GM21529 (cell line): Measurements from ENCODE around the gene MAU2.
"Not testable (repeated sequence)": the region's sequence is repeated elsewhere in the genome, so short reads cannot be mapped to it uniquely, and the experiment has no call there.

Source experiments
- ATAC-seq: cut with Tn5 transposase; IDR thresholded peaks from one replicate; pipeline ENCODE4 v1.9.1; 2021; ENCODE audit not compliant: unreplicated experiment

MAU2 gene

DNA sequence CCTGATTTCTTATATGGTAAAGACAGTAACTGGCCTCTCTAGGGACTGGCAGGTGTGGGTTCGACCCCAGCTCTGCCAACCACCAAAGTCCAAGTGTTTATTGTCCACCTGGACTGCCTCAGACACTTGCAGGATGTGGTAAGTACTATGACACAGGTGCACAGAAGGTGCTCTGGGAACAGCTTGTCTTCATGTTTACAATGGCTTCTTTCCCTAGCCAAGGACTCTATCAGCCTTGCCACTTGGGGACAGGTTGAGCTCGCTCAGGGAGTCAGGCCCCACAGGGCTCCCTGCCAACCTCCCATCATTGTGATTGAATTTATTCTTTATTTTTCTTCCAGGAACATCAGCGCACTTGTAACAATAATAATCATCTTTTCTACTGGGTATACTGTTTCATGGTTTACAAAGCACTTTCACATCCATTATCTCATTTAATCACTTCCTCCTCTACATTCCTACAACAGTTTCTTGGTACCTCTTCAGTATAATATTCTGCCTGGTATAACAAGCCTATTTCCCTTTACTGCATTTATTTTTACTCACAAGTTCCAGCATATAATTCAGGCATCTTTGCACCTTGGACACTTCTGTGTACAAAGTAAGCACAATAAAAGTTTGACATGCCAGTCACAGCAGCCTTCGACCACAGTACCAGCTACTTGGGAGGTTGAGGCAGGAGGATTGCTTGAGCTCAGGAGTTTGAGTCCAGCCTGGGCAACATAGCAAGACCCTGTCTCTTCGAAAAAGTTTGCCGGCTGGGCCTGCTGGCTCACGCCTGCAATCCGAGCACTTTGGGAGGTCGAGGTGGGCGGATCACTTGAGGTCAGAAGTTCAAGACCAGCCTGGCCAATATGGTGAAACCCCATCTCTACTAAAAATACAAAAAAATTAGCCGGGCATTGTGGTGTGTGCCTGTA lies 60.6 kb downstream of the MAU2 start:
- ATAC-seq: no peak

DNA sequence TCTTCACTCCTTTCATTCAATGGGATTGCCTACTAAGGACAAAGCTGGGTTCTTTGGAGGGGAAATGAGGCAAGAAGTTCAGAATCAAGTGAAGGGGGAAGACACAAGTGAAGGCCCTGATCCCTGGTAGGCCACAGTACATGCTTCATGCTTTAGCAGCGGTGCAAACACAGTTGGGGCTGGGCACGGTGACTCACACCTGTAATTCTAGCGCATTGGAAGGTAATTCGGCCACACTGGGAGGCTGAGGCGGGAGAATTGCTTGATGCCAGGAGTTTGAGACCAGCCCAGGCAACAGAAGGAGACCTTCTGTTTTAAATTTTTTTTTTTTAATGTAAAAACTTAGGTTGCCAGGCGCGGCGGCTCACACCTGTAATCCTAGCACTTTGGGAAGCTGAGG lies 61.5 kb downstream of the MAU2 start:
- ATAC-seq: no peak

DNA sequence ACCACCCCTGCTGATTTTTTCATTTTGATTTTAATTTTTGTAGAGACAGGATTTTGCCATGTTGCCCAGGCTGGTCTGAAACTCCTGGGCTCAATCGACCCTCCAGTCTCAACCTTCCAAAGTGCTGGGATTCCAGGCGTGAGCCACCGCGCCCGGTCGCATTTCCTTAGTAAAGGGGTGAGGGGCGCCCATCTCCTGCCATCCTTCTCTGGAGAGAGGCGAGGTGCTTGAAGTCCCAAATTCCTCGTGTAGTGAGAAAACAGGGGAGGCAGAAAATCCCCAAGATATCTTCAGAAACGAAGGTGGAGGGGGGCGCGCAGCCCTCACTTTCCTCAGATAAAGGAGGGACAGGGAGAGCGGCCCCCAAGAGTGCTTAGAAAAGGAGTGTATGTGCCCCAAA lies 63.9 kb downstream of the MAU2 start:
- no peak for ATAC-seq

DNA sequence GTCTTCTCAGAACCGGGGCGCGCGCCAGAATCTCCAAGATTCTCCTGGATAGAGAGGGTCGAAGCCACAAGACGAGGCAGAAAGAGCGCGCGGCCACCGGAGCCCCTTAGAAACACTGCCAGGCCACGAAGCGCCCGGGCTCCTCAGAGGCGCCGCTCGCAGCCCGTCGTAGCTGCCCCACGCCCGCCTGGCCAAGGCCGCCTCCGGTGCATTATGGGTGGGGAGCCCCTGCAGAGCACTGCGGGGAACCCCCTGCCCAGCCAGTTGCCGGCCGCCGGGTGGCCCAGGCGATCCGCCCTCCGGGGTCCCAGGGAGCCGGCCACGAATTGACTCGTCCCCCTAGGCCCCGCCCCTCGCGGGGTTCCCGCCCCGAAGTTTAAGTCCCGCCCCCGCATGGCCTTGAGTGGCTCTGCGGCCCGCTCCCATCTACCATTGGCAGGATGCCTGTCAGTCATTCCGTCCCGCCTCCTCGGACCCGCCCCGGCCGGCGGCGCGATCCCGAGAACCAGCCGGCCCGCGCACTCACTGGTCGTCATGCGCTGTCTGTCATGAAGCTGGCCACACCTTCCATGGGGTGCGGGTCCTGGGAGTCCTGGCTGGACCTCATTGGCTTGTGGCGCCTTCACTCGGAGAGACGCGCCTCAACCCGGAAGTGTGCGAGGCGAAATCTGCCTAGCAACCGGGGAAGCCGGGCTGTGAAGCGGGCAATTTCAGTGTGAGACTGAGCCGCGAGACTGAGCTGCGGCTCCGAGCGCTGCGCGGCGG lies 64.7 kb downstream of the MAU2 start:
- peak; percentile 90 for ATAC-seq

DNA sequence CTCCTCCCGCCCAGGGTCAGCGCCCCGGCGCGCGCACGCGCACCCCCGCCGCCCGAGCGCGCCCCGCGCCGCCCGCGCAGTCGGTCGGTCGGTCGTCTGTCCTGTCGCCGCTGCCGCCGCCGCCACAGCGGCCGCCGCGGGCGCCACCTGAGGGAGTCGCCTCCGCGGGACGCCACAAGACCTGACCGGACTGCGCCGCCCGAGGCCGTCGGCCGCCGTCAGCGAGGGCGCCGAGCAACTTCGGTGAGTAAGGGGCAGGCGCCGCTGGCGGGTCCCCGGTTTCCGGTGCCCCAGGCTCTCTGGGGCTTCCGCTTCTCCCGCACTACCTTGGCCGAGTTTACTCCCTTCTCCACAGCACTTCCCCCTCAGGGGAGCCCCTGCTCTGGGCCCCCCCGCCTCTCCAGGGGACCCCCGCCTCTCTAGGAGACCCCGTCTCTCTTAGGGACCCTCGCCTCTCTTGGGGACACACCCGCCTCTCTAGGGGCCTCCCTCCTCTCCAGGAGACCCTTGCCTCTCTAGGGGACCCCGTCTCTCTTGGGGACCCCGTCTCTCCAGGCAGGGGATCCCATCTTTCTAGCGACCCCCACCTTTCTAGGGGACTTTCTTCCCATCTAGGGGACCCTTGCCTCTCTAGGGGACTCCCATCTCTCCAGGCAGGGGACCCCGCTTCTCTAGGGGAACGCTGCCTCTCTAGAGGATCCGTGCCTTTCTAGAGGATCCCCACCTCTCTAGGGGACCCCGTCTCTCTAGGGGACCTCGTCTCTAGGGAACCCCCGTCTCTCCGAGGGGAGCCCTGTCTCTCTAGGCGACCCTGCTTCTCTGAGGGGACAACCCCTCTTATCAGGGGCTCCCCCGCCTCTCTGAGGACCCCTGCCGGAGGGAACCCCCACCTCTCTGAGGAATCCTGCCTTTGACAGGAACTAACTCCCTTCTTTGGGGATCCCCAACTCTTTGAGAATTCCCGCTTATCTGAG lies 65.6 kb downstream of the MAU2 start:
- ATAC-seq: peak; percentile 13

DNA sequence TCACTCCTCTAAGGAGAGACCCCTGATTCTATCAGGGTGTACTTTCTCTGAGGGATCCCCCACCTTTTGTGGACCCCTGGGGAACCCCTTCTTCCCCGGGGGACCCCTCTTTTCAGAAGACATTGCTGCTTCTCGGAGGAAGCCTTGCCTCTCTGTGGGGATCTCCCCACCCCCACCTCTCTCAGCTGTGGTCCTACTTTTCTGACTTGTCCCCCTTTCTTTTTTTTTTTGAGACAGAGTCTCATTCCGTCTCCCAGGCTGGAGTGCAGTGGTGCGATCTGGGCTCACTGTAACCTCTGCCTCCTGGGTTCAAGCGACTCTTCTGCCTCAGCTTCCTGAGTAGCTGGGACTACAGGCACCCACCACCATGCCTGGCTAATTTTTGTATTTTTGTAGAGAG lies 66.5 kb downstream of the MAU2 start:
- ATAC-seq: no peak

DNA sequence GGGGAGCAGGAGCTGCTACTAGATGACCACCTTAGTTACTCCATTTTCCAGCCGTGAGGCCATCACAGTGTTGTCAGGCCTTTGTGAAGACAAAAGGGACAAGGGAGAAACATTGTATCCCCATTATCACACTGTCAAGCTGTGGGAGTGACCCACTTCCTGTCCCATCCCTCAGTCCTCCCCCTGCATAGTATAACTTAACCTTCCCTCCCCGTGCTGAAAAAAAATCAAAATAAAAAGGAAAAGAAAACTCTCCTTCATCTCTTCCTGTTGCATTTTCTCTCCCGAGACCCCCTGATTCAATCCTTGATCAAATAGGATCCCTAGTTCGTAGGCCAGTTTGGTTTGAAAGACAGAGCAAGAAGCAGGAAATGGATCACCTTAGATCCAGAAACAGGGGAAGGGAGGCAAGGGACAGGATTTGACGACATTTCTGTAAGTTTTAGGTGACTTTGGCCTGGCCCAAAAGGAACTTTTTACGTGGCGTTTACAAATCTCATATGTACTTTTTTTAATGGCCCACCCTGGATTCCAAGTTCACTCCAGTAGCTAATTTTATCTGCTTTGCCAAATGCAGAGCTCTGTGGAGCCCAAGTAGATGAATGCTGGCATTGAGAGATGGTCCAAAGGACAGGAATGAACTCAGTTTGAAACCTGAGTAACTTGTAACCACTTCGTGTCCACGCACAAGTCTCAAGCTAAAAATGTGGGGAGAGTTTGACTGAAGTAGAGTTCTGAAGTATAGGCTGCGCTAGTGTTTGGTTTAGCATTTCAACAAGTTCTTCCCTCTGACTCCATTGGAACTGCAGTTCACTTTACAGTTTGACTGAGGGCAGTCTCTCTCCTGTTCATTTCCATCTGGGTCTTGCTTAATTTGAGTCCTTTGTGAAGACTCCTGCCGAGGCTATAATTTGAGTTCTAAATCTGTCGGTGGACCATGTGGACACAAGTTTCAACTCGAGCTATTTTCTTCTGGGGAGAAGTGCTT lies 68.2 kb downstream of the MAU2 start:
- ATAC-seq: no peak

DNA sequence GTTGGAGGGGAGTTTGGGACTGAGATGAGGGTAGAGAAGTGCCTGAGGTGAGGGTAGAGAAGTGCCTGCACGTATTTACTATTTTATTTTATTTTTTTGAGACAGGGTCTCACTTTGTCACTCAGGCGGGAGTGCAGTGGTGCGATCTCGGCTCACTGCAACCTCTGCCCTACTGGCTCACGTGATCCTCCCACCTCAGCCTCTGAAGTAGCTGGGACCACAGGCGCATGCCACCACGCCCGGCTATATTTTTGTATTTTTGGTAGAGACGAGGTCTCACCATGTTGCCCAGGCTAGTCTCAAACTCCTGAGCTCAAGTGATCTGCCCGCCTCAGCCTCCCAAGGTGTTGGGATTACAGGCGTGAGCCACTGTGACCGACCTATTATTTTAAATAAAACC lies 69.1 kb downstream of the MAU2 start:
- not testable (repeated sequence) for ATAC-seq

DNA sequence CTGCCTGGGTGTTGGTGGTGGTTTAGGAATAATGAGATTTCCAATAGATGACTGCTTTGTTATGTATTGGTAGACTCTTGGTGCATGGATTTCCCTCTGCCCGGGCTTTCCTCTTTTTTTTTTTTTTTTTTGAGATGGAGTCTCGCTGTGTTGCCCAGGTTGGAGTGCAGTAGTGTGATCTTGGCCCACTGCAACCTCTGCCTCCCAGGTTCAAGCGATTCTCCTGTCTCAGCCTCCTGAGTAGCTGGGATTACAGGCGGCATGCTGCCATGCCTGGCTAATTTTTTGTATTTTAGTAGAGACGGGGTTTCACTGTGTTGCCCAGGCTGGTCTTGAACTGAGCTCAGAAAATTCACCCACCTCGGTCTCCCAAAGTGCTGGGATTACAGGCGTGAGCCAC lies 73.7 kb downstream of the MAU2 start:
- not testable (repeated sequence) for ATAC-seq

DNA sequence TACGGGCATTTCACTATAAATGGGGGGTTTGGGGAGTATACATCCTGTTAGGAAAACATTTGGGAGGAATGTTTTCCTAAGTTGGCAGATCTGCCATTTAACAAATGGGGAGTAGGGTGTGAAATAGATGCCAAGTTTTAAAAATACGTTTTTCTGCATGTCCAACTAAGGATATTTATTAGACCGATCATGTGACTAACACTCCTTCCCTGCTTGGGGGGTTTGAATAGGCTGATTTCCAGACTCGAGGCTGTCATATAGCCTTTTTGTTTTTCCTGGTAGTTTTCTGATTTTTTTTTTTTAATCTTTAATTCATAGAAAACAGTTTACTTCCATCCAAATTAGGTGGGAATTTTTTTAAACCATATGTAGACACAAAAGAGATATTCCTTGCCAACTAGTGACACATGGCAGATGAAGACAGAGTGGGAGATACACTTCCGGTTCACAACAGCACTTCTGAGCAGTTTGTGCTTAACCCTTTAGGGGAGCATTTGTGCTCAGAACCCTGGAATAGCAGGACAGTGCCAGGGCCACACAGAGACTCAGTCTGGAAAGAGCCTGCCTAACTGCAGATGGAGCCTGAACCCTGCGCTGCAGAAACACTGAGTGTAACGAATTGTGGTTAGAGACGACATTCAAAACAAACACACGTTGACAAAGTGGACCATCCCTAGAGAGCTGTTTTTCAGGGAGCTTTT lies 79.3 kb downstream of the MAU2 start:
- no peak for ATAC-seq

DNA sequence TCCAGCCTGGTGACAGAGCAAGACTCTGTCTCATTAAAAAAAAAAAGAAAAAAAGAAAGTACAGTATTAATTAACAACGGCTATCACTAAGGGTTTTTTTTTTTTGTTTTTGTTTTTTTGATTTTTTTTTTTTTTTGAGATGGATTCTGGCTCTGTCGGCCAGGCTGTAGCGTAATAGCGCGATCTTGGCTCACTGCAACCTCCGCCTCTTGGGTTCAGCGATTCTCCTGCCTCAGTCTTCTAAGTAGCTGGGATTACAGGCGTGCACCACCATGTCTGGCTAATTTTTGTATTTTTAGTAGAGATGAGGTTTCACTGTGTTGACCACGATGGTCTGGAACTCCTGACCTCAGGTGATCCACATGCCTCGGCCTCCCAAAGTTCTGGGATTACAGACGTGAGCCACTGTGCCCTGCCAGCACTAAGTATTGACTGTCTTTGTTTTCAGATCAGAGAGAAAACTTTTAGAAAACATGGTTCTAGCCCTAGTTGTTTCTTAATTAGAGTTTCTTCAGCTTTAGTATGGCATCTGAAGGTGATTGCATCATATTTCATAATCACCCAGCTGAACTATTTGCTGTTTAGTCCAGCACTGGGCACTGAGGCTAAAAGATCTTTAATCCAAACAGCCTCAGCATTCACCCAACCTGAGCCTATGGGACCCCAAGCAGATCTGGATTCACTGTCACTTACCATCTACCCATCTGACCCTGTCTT lies 82.2 kb downstream of the MAU2 start:
- no peak for ATAC-seq

DNA sequence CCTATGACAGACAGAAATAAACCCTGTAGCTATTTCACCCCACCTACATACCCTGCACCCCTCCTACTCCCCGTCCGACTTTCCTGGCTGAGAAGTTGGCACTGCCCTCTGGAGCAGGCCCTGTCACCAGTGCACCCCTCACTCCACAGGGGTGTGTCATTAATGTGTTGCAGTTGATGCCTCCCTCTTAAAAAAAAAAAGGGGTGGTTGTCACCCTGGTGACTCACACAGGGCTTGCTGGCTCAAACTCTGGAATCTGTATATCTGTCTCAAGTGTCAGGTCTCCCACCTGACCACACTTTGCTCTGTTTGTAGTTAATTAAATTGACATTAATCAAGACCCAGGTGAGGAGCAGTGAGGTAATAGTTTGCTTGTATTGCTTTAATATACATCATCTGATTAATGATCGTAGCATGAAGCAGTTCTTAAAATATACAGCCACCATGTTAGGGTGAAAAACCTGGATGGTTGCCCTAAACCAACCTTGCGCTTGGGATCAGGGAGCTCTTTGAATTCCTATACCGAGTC lies 82.8 kb downstream of the MAU2 start:
- ATAC-seq: no peak

DNA sequence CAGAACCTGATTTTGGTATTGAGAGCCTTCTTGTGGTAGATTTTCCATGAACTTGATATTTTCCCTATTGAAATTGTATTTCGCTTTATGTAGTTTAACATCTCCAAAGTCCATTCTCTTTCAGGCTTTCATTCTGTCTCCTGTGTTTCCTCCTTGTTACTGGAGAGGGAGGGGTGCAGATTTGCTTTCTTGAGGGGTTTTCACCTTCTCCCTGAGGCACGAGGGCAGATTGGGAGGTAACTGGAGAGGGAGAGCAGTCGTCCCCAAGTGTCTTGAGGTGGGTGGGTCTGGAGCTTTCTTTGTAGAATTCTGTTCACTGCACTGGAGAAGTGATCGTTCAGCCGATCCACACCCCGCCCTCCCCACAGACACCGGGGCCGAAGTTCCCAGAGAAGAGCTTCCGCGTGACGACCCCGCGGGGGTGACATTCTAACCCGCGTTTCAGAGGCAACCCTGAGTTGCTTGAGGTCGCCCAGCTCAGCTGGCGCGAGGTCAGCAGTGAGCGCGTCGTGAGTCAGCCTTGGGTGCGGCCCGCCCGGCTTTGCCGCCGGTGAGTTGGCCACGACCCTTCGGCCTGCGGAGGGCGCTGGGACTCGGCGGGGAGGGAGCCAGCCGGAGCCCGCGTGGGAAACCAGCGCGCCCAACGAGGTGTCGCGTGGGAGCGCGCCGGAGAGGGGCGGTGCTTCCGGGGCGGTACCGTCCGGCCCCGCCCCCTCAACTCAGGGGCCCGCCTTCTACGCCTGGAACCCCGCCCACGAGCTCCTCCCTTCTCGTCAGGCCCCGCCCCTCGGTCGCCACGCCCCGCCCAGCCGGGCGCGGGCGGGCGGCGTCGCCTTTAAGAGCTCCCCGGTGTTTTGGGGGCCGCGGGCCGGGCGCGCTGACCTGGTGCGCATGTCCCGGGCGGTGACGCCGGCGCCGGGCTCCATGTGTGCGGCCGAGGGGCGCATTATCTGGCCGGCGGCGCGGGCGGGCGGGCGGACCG lies 84.5 kb downstream of the MAU2 start, which contains the start of gene GATAD2A:
GATAD2A (plus strand) TSS at position 797 of the 982 bp plus-strand sequence. CDS start 59,671 bp downstream, outside the sequence.
- ATAC-seq: peak; percentile 59

DNA sequence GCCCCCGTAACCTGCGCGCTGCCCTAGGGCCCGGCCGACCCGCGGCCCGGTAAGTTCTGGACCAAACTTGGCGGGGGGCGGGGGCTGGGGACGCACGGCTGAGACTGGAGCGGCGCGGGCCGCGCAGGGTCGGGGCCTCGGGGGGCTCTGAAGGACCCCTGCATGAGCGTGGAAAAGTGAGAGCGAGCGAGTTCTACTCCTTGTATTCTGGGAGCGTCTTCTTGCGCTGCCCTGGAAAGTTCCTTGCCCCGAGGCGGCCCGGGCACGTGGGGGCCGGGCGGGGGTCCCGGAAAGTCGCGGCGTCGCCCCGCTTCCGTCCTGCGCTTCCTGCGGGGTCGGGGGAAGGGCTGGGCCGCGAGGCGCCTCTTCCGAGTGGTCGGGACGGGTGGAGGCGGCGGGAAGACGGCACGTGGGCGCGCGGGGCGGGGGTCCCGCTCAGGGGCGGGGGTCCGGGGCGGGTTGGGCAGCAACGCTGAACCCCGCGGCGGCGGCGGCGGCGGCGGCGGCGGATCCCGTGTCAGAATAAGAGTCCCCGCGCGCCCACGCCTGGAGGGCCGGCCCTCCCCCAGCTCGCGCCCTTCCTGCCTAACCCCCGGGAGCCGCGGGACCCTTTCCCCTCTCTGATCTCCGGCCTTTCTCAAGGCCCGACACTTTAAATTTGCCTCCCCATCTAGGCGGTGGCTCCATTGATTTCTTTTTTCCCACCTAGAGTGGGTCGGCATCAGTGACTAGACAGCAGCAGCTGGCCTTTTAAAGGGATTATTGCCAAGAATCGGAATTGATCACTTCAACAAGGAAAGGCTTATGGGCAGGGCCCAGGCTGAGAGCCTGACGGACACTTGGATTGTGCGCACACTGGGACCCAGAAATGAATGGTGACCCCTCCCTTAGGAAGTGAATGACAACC lies 85.6 kb downstream of the MAU2 start:
- peak; percentile 28 for ATAC-seq

DNA sequence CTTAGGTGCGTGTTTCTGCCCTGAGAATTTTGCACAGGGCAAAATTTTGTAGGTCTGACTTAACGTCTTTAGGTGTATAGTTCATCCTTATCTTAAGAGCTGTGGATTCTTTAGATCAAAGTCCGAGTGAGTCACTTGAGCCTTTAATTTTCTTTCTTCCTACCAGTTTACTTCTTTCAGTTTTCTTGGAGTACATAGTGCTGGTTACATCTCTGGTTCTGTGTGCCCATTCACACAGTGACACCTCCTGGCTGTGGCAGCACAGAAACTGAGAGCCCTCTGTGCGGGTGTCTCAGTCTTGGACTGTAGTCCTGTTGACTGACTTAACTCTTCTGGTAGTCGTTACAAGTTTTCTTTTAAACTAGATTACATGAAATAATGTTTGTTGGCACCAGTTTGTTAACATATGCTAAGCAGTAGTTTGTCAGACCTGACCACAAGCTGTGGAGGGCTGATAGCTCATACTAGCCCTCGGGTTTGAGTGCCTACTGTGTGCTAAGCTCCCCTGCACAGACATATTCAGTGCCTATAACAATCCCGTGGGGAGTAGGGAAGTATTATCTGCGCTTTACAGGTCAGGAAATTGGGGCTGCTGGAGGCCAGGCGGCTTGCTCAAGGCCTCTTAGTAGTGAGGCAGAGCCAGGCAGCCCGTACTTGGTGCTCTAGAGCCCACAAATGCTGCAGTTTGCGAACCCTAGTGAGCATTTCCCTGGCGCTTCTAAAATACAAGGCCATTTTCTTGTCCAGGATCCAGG lies 86.4 kb downstream of the MAU2 start:
- peak; percentile 29 for ATAC-seq
